ENCODE measurements around the gene COL6A1. TPM values are rescaled to one million over a fixed set of nuclear protein-coding genes. Genes with fewer than 3 reads are reported as not detected.

COL6A1 gene
- total RNA-seq, 4 donors from 2014 or later: 356 to 669 (median 427) TPM

- peak overlapping the region in 3 of 4 donors; percentile 62 to 98 (median 93) for H3K27ac ChIP-seq
- H3K27me3 ChIP-seq: no peaks in the 10 kb centered on the region
- H3K4me1 ChIP-seq: peaks cover 0 to 67% (median 43%) of the 10 kb centered on the region in 4 donors
- DNase-seq (ENCODE audit: low spot score in 2 of 2): no peak
- H3K36me3 ChIP-seq: no peaks in the 10 kb centered on the region
- 58 to 59% methylated on average over 11 of the region's 11 CpGs for WGBS, 2 donors
- H3K9me3 ChIP-seq: no peaks in the 10 kb centered on the region
- no peak overlapping the region for H3K4me3 ChIP-seq
- TF ChIP-seq EP300 (IDR thresholded peaks at IDR 0.05) (no peak), POLR2A (IDR thresholded peaks at IDR 0.05) (no peak), CTCF (IDR thresholded peaks at IDR 0.05) (no peak)
These were observed 4.8 kb upstream of the COL6A1 start for GRCh38 chr21:45976701-45977311.

GRCh38 chr21:45977396-45977795 lies 4.2 kb upstream of the COL6A1 start:
- H3K4me1 ChIP-seq: peaks cover 0 to 61% (median 37%) of the 10 kb centered on the region in 4 donors

GRCh38 chr21:45979141-45979631 lies 2.4 kb upstream of the COL6A1 start:
- no peak for TF ChIP-seq EP300 (IDR thresholded peaks at IDR 0.05)
- no peak for TF ChIP-seq CTCF (IDR thresholded peaks at IDR 0.05)
- TF ChIP-seq POLR2A (IDR thresholded peaks at IDR 0.05): no peak
- Histone ChIP-seq H3K27ac (peak overlapping the region in 3 of 4 donors; percentile 66 to 98 (median 93)), H3K4me1 (peaks cover 0 to 62% (median 25%) of the 10 kb centered on the region in 4 donors), H3K36me3 (peaks cover 0 to 7% (median 0%) of the 10 kb centered on the region in 3 donors), H3K9me3 (no peaks in the 10 kb centered on the region), H3K4me3 (no peak overlapping the region), H3K27me3 (no peaks in the 10 kb centered on the region)
- no peak for DNase-seq (ENCODE audit: low spot score in 2 of 2)
- 64 to 71% methylated on average over 20 of the region's 20 CpGs for WGBS, 2 donors

More at GRCh38 chr21:45977396-45977795, 4.2 kb upstream of the COL6A1 start:
- WGBS, 2 donors: 37% methylated on average over 4 of the region's 5 CpGs; no CpG with 5 or more reads in 1 of the 2 donors
- H3K27me3 ChIP-seq: no peaks in the 10 kb centered on the region
- no peak for TF ChIP-seq EP300 (IDR thresholded peaks at IDR 0.05)
- no peak for TF ChIP-seq POLR2A (IDR thresholded peaks at IDR 0.05)
- TF ChIP-seq CTCF (IDR thresholded peaks at IDR 0.05): no peak
- H3K4me3 ChIP-seq: no peak overlapping the region
- H3K27ac ChIP-seq: peak overlapping the region; percentile 49 to 98 (median 78)
- H3K9me3 ChIP-seq: no peaks in the 10 kb centered on the region
- no peaks in the 10 kb centered on the region for H3K36me3 ChIP-seq
- no peak for DNase-seq (ENCODE audit: low spot score in 2 of 2)

- TF ChIP-seq POLR2A (IDR thresholded peaks at IDR 0.05): no peak
- no peak for TF ChIP-seq CTCF (IDR thresholded peaks at IDR 0.05)
- TF ChIP-seq EP300 (IDR thresholded peaks at IDR 0.05): no peak
- no peaks in the 10 kb centered on the region for H3K9me3 ChIP-seq
- no peak overlapping the region for H3K4me3 ChIP-seq
- peaks cover 0 to 62% (median 22%) of the 10 kb centered on the region in 4 donors for H3K4me1 ChIP-seq
- peak overlapping the region in 2 of 4 donors; percentile 93 for H3K27ac ChIP-seq
- no peak for DNase-seq (ENCODE audit: low spot score in 2 of 2)
- peaks cover 0 to 11% (median 0%) of the 10 kb centered on the region in 3 donors for H3K36me3 ChIP-seq
- no peaks in the 10 kb centered on the region for H3K27me3 ChIP-seq
- WGBS, 2 donors: 83 to 85% methylated on average over 6 to 7 of the region's 7 CpGs
These were observed 1.9 kb upstream of the COL6A1 start for GRCh38 chr21:45979651-45980050.

- WGBS, 2 donors: 51 to 63% methylated on average over 2 of the region's 2 CpGs
- TF ChIP-seq POLR2A (IDR thresholded peaks at IDR 0.05): no peak
- TF ChIP-seq EP300 (IDR thresholded peaks at IDR 0.05): no peak
- no peak for TF ChIP-seq CTCF (IDR thresholded peaks at IDR 0.05)
- Histone ChIP-seq H3K4me3 (no peak overlapping the region), H3K27me3 (no peaks in the 10 kb centered on the region), H3K9me3 (no peaks in the 10 kb centered on the region), H3K36me3 (peaks cover 0 to 18% (median 0%) of the 10 kb centered on the region in 3 donors), H3K27ac (peak overlapping the region in 3 of 4 donors; percentile 85 to 93 (median 93)), H3K4me1 (peaks cover 0 to 59% (median 16%) of the 10 kb centered on the region in 4 donors)
- DNase-seq (ENCODE audit: low spot score in 2 of 2): no peak
These were observed 1.3 kb upstream of the COL6A1 start for GRCh38 chr21:45980271-45980670.
